ENCODE data around the gene TCHP.

Gene TCHP

DNA sequence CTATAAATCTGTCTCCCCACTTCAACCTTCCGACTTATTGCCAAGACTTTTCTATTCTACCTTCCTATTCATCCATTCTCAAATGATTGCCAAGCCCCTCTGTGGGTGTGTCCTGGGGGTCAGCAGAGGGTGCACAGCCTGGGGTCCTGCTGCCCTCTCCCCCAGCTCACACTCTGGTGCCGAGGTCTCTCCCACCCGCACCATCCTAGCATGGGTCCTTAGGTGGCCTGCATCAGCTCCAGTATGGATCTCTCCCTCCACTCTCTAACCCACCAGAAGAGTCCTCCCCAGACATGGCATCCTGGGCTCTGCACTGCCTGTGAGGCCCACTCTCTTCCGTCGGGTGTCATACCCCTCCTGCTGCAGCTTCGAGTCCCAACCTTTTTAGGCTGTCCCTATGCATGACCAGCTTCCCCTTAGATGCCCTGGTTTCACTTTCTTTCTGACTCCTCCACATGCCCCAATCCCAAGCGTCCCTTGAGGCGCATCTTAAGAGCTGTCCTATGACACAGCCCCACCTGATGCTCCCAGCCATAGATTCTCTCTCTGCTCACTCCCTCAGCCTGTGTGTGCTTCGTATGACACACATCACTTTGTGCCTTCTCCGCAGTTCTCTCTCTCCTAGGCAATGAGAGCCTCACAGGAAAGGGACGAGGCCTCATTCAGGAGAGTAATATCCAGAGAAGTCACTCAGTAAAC lies 52.2 kb downstream of the TCHP start:
- peaks cover 100% of the 10 kb centered on the region for H3K36me3 ChIP-seq
- H3K4me3 ChIP-seq (ENCODE audit: low read depth in 1 of 2, low read length in 1 of 2), result no peak overlapping the region
- no peaks in the 10 kb centered on the region for H3K27me3 ChIP-seq
- H3K9me3 ChIP-seq, result no peaks in the 10 kb centered on the region
- TF ChIP-seq, protein P1, sequence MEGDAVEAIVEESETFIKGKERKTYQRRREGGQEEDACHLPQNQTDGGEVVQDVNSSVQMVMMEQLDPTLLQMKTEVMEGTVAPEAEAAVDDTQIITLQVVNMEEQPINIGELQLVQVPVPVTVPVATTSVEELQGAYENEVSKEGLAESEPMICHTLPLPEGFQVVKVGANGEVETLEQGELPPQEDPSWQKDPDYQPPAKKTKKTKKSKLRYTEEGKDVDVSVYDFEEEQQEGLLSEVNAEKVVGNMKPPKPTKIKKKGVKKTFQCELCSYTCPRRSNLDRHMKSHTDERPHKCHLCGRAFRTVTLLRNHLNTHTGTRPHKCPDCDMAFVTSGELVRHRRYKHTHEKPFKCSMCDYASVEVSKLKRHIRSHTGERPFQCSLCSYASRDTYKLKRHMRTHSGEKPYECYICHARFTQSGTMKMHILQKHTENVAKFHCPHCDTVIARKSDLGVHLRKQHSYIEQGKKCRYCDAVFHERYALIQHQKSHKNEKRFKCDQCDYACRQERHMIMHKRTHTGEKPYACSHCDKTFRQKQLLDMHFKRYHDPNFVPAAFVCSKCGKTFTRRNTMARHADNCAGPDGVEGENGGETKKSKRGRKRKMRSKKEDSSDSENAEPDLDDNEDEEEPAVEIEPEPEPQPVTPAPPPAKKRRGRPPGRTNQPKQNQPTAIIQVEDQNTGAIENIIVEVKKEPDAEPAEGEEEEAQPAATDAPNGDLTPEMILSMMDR (IDR thresholded peaks at IDR 0.05), result no peak
- H3K27ac ChIP-seq, result no peak overlapping the region
- H3K4me1 ChIP-seq (ENCODE audit: control insufficient read depth in 1 of 2, insufficient read depth in 1 of 2, low read depth in 1 of 2, low read length in 1 of 2), result peaks cover 5% of the 10 kb centered on the region in 2 experiments

DNA sequence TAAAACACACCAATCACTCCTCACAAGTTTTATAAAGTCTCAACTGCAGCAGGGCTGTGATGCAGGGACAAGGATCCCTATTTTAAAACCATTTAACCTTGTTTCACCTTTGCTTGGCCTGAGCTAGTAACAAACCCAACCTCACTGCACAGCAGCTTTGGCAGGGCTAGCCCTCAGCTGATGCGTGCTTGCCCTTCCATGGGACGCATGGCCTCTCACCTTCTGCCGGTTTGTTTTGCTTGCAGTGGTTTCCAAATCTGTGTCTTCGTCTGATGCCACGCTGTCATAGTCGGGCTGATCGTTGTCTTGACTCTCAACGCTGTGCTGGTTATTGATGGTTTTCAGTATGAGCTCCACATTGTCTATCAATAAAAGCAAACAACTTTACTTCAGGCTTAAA lies 52.8 kb downstream of the TCHP start:
- TF ChIP-seq, protein P1 (IDR thresholded peaks at IDR 0.05), result no peak
- H3K27me3 ChIP-seq, result no peaks in the 10 kb centered on the region
- peaks cover 100% of the 10 kb centered on the region for H3K36me3 ChIP-seq
- no peak overlapping the region for H3K4me3 ChIP-seq (ENCODE audit: low read depth in 1 of 2, low read length in 1 of 2)
- no peak overlapping the region for H3K27ac ChIP-seq
- no peaks in the 10 kb centered on the region for H3K4me1 ChIP-seq (ENCODE audit: control insufficient read depth in 1 of 2, insufficient read depth in 1 of 2, low read depth in 1 of 2, low read length in 1 of 2)
- no peaks in the 10 kb centered on the region for H3K9me3 ChIP-seq

DNA sequence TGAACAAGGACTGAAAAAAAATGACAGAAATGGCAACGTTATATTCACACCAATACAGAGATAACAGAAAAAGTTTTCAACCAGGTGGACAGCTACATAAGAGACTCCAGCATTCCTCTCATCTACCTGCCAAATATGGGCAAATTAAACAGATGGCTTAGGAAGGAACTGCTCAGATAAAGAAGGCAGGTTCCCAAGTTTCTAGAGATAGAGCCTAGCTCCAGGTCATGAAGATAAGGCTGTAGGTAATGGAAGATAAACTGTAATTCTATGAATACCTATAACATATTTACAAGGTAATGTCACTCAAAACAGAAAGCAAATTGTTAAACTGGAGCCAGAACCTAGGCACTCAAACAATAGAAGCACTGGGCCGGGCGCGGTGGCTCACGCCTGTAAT lies 53.6 kb downstream of the TCHP start:
- H3K4me1 ChIP-seq (ENCODE audit: control insufficient read depth in 1 of 2, insufficient read depth in 1 of 2, low read depth in 1 of 2, low read length in 1 of 2), result no peaks in the 10 kb centered on the region
- H3K36me3 ChIP-seq, result peaks cover 100% of the 10 kb centered on the region
- H3K4me3 ChIP-seq (ENCODE audit: low read depth in 1 of 2, low read length in 1 of 2), result no peak overlapping the region
- TF ChIP-seq, protein P1 (IDR thresholded peaks at IDR 0.05), result no peak
- H3K27ac ChIP-seq, result no peak overlapping the region
- no peaks in the 10 kb centered on the region for H3K9me3 ChIP-seq
- no peaks in the 10 kb centered on the region for H3K27me3 ChIP-seq

DNA sequence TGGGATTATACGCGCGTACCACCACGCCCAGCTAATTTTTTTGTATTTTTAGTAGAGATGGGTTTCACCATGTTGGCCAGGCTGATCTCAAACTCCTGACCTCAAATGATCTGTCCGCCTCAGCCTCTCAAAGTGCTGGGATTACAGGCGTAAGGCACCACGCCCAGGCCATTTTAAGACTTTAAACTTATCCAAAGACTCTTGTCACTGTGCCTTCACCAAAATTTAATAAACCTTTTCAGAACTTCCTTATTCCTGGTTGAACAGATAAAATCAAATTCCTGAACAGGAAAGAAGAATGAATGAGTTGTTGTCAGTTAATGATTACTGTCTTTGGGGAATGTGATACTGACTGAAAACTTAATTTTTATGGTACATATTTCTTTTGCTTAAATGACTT lies 58.3 kb downstream of the TCHP start:
- no peaks in the 10 kb centered on the region for H3K4me1 ChIP-seq (ENCODE audit: control insufficient read depth in 1 of 2, insufficient read depth in 1 of 2, low read depth in 1 of 2, low read length in 1 of 2)
- H3K36me3 ChIP-seq, result peaks cover 100% of the 10 kb centered on the region
- no peaks in the 10 kb centered on the region for H3K27me3 ChIP-seq
- no peak overlapping the region for H3K27ac ChIP-seq
- H3K4me3 ChIP-seq (ENCODE audit: low read depth in 1 of 2, low read length in 1 of 2), result no peak overlapping the region
- H3K9me3 ChIP-seq, result no peaks in the 10 kb centered on the region
- TF ChIP-seq, protein P1 (IDR thresholded peaks at IDR 0.05), result no peak

DNA sequence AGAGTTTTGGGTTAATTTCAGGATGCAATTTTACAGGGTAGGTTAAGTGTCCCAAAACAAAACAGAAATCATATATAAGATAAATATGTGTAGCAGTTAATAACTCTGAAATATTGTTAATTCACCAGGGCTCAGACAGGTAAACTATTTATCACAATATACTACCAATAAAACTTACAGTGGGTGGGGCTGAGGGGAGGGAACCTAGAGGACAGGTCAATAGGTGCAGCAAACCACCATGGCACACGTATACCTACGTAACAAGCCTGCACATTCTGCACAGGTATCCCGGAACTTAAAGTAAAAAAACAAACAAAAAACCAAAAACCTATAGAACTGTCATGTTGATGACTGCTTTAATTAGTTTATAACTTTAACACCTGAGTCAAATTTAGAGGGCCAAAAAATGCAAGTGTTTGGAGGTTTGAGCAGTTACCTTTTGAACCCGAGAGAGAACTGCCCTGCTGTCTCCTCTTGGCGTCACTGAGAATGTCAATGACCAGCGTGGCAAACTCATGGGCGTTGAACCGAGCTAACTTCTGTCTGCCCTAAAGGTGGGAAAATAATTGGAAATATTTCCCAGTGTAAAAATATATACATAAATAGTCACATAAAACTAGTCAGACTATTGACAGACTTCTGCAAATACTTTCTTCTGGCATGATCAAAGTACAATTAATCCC lies 59.5 kb downstream of the TCHP start:
- Histone ChIP-seq H3K27me3 (no peaks in the 10 kb centered on the region), H3K36me3 (peaks cover 100% of the 10 kb centered on the region), H3K4me1 (ENCODE audit: control insufficient read depth in 1 of 2, insufficient read depth in 1 of 2, low read depth in 1 of 2, low read length in 1 of 2) (no peaks in the 10 kb centered on the region), H3K9me3 (no peaks in the 10 kb centered on the region), H3K27ac (no peak overlapping the region), H3K4me3 (ENCODE audit: low read depth in 1 of 2, low read length in 1 of 2) (no peak overlapping the region)
- TF ChIP-seq, protein P1 (IDR thresholded peaks at IDR 0.05), result no peak
